ENCODE data around the gene MOXD1. TPM values are rescaled to one million over a fixed set of nuclear protein-coding genes. Genes with fewer than 3 reads are reported as not detected.

Gene MOXD1
- total and polyA plus RNA-seq, 2 experiments from 2014 or later, result 9.0 to 16.8 TPM

DNA sequence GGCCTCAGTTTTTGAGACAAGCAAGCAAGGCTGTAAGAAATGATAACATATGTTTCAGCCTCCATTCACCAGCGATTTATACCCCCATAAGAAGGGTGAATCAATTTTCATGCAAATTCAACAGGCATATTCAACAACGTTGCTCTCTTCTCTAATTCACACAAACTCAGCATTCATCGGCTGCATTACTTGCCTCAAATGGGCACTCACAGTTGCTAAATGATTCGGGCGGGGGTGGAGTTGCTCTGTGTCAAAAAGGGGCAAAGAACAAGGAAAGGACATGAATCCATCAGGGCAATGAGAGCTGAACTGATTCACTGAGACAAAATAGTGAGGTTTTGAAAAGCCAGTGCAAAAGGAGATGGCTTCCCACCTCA lies 9.0 kb downstream of the MOXD1 start:
- Histone ChIP-seq H3K4me1 (ENCODE audit: insufficient read depth) (no peaks in the 10 kb centered on the region), H2AFZ (no peak overlapping the region), H3K27me3 (no peaks in the 10 kb centered on the region), H3K9me2 (replicated peaks; ENCODE audit: insufficient read depth) (no peaks in the 10 kb centered on the region), H3K36me3 (replicated peaks; ENCODE audit: insufficient read depth, low read depth) (no peaks in the 10 kb centered on the region), H3K4me2 (no peak overlapping the region), H3K27ac (no peak overlapping the region), H4K20me1 (ENCODE audit: insufficient read depth, poor library complexity, severe bottlenecking) (no peaks in the 10 kb centered on the region), H3K79me2 (no peaks in the 10 kb centered on the region), H3K4me3 (no peak overlapping the region), H3K9me3 (ENCODE audit: low read depth) (peaks cover 6% of the 10 kb centered on the region)
- no peak for DNase-seq (ENCODE audit: low spot score)
- 77% methylated on average over 5 of the region's 5 CpGs for WGBS (ENCODE audit: low lambda C conversion rate, missing lambda C conversion rate)
- TF ChIP-seq EZH2phosphoT487 (IDR thresholded peaks at IDR 0.05; ENCODE audit: low read depth, severe bottlenecking, unreplicated experiment), result no peak
- TF ChIP-seq, protein P1, sequence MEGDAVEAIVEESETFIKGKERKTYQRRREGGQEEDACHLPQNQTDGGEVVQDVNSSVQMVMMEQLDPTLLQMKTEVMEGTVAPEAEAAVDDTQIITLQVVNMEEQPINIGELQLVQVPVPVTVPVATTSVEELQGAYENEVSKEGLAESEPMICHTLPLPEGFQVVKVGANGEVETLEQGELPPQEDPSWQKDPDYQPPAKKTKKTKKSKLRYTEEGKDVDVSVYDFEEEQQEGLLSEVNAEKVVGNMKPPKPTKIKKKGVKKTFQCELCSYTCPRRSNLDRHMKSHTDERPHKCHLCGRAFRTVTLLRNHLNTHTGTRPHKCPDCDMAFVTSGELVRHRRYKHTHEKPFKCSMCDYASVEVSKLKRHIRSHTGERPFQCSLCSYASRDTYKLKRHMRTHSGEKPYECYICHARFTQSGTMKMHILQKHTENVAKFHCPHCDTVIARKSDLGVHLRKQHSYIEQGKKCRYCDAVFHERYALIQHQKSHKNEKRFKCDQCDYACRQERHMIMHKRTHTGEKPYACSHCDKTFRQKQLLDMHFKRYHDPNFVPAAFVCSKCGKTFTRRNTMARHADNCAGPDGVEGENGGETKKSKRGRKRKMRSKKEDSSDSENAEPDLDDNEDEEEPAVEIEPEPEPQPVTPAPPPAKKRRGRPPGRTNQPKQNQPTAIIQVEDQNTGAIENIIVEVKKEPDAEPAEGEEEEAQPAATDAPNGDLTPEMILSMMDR (IDR thresholded peaks at IDR 0.05; ENCODE audit: poor library complexity), result no peak
- TF ChIP-seq EZH2 (IDR thresholded peaks at IDR 0.05; ENCODE audit: borderline replicate concordance), result no peak

DNA sequence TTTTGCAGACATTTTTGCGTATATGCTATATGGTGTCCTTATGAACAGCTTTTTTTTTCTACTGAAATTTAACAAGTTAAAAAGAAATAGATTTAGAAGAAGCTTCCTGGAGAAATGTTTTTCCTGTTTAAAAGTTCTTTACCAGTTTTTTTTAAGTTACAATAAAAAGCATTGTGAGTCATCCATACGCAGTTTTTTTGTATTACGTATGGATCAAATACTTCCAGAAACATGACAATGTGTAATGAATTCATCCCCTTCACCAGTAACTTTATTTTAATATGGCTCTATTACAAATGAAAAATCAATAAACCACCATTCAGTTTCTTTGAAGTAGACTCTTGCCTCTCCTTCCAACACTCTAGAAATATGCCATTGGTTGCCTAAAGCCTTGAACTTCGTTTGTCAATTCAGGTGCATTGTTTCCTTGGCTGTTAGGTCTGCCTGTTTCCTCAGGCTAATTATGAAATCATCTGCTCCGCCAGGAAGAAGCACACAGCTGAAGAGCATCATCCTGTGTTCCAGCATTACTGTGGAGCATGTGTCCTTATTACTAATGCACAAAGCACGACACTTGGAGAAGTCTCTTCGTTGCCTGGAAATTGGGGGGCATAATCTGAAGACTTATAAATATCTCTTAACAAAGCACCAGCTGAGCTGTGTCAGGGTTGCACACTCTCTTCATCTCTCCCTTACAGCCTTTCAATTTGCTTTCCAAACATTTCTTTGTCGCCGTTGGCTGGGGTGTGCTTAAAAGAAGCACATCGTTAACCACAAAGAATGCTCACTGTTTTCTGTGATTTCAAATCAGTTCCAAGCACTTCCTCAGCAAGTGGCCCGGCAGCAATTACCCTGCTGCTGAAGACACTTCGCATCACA lies 9.6 kb downstream of the MOXD1 start:
- DNase-seq (ENCODE audit: low spot score), result peak; percentile 7
- no peaks in the 10 kb centered on the region for H3K4me1 ChIP-seq (ENCODE audit: insufficient read depth)
- WGBS (ENCODE audit: low lambda C conversion rate, missing lambda C conversion rate), result 60% methylated on average over 12 of the region's 12 CpGs
- H3K27ac ChIP-seq, result no peak overlapping the region
- H3K9me2 ChIP-seq (replicated peaks; ENCODE audit: insufficient read depth), result no peaks in the 10 kb centered on the region
- H3K4me2 ChIP-seq, result no peak overlapping the region
- H3K9me3 ChIP-seq (ENCODE audit: low read depth), result peaks cover 6% of the 10 kb centered on the region
- H3K4me3 ChIP-seq, result no peak overlapping the region
- H3K79me2 ChIP-seq, result no peaks in the 10 kb centered on the region
- TF ChIP-seq, protein P1 (IDR thresholded peaks at IDR 0.05; ENCODE audit: poor library complexity), result no peak
- H3K36me3 ChIP-seq (replicated peaks; ENCODE audit: insufficient read depth, low read depth), result no peaks in the 10 kb centered on the region
- H3K27me3 ChIP-seq, result no peaks in the 10 kb centered on the region
- H2AFZ ChIP-seq, result no peak overlapping the region
- no peaks in the 10 kb centered on the region for H4K20me1 ChIP-seq (ENCODE audit: insufficient read depth, poor library complexity, severe bottlenecking)

GRCh38 chr6:132390451-132390850 lies 10.8 kb downstream of the MOXD1 start:
- Histone ChIP-seq H3K4me2 (no peak overlapping the region), H2AFZ (no peak overlapping the region), H4K20me1 (ENCODE audit: insufficient read depth, poor library complexity, severe bottlenecking) (no peaks in the 10 kb centered on the region), H3K36me3 (replicated peaks; ENCODE audit: insufficient read depth, low read depth) (no peaks in the 10 kb centered on the region), H3K27me3 (no peaks in the 10 kb centered on the region), H3K4me1 (ENCODE audit: insufficient read depth) (no peaks in the 10 kb centered on the region), H3K79me2 (no peaks in the 10 kb centered on the region), H3K27ac (no peak overlapping the region), H3K9me2 (replicated peaks; ENCODE audit: insufficient read depth) (no peaks in the 10 kb centered on the region), H3K4me3 (no peak overlapping the region), H3K9me3 (ENCODE audit: low read depth) (peaks cover 6% of the 10 kb centered on the region)
- no peak for TF ChIP-seq EZH2 (IDR thresholded peaks at IDR 0.05; ENCODE audit: borderline replicate concordance)
- TF ChIP-seq, protein P1 (IDR thresholded peaks at IDR 0.05; ENCODE audit: poor library complexity), result no peak
- no peak for TF ChIP-seq EZH2phosphoT487 (IDR thresholded peaks at IDR 0.05; ENCODE audit: low read depth, severe bottlenecking, unreplicated experiment)
- 86% methylated on average over 4 of the region's 4 CpGs for WGBS (ENCODE audit: low lambda C conversion rate, missing lambda C conversion rate)
- no peak for DNase-seq (ENCODE audit: low spot score)

Measured in hepatocyte (in vitro differentiated cells).